ENCODE data around the gene HS1BP3. TPM values are rescaled to one million over a fixed set of nuclear protein-coding genes. Genes with fewer than 3 reads are reported as not detected.

Gene HS1BP3
- total and polyA plus RNA-seq, 2 of the 13 experiments (the other 11 are each of a cell fraction or from before 2014, with no cell fraction given), result 15.2 to 22.0 TPM

- TF ChIP-seq ISL2 (CRISPR knock-in tag; IDR thresholded peaks at IDR 0.05) (0 out of 2 replicates have a peak, but pooled peaks have one; percentile 38), ZNF205 (CRISPR knock-in tag; IDR thresholded peaks at IDR 0.05) (0 out of 2 replicates have a peak, but pooled peaks have one; percentile 6), SPEN (CRISPR knock-in tag; IDR thresholded peaks at IDR 0.05; ENCODE audit: low read depth) (peak; percentile 58; the same call in 1 of the 2 replicates), ZNF281 (CRISPR knock-in tag; IDR thresholded peaks at IDR 0.05; ENCODE audit: borderline replicate concordance) (no peak), ZSCAN25 (CRISPR knock-in tag; IDR thresholded peaks at IDR 0.05) (no peak), ISX (CRISPR knock-in tag; conservative IDR thresholded peaks at IDR 0.05) (no peak), SOX5 (CRISPR knock-in tag; IDR thresholded peaks at IDR 0.05; ENCODE audit: borderline replicate concordance) (no peak), ZFP36 (IDR thresholded peaks at IDR 0.05; ENCODE audit: borderline replicate concordance, low read depth, low read length, partially characterized antibody) (peak; percentile 54), HIVEP1 (CRISPR knock-in tag; IDR thresholded peaks at IDR 0.05) (peak; percentile 49; the same call in 1 of the 2 replicates), SSRP1 (CRISPR knock-in tag; IDR thresholded peaks at IDR 0.05) (peak; percentile 85; the same call in 1 of the 2 replicates), ZNF318 (CRISPR knock-in tag; IDR thresholded peaks at IDR 0.05) (no peak), ZBTB8A (CRISPR knock-in tag; IDR thresholded peaks at IDR 0.05; ENCODE audit: borderline replicate concordance, low read depth) (no peak), RAD51 (IDR thresholded peaks at IDR 0.05; ENCODE audit: borderline replicate concordance) (no peak), KLF6 (CRISPR knock-in tag; IDR thresholded peaks at IDR 0.05) (no peak), MXD1 (CRISPR knock-in tag; IDR thresholded peaks at IDR 0.05) (0 out of 2 replicates have a peak, but pooled peaks have one; percentile 26), ZNF674 (CRISPR knock-in tag; IDR thresholded peaks at IDR 0.05; ENCODE audit: low read depth) (no peak)
Measured at GRCh38 chr2:20595439-20596192, 55.3 kb downstream of the HS1BP3 start (continued).

All from HepG2 (cell line).